ENCODE results near the gene SHMT1.
"Not testable (repeated sequence)": the region's sequence is repeated elsewhere in the genome, so short reads cannot be mapped to it uniquely, and the experiment has no call there.

SHMT1 gene

DNA sequence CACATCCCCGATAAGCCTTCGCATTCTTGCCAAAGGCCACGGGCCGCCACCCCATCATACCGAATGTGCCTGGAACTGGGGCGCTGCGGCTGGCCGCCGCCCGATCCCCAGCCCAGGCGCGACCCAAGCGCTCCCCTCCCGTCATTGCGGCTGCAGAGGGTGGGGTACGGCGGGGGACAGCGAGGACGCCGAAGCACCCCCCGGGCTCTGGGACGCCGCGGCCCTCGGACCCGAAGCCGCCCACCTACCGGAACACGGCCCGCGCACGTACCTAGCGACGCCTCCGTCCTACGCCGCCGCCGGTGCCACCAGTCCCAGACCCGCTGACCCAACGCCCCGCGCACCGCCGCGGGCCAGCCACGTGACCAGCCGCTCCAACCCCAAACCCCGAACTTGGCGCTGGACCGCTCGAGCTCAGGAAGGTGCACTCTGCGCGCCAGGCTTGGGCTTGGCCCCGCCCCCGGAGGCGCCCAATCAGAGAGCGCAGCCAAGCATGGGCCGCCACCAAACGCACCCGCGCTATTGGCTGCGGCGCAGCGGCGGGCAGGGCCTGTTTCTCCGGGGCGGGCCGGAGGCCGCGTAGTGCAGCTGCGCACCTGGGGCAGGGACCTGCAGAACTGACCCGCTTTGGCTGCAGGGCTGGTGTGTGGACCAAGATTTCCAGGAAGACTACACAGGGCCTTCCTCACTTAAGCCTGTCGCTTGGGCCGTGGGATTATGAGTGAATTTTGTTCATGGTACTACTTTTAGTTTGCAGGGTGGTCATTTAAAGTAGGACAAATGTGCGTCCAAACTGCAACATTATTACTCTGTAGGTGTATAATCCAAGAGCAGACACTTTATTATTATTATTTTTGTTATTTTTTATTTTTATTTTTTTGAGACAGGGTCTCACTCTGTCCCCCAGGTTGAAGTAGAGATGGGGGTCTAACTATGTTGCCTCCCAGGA lies at the start of gene SHMT1:
TSS of gene SHMT1 (minus strand) at position 450 of the 949 bp plus-strand sequence. CDS start 7,569 bp downstream, outside the sequence.
- in situ Hi-C loops (cut with HindIII; ENCODE audit: low sequenced_read_pairs): no loop called here

DNA sequence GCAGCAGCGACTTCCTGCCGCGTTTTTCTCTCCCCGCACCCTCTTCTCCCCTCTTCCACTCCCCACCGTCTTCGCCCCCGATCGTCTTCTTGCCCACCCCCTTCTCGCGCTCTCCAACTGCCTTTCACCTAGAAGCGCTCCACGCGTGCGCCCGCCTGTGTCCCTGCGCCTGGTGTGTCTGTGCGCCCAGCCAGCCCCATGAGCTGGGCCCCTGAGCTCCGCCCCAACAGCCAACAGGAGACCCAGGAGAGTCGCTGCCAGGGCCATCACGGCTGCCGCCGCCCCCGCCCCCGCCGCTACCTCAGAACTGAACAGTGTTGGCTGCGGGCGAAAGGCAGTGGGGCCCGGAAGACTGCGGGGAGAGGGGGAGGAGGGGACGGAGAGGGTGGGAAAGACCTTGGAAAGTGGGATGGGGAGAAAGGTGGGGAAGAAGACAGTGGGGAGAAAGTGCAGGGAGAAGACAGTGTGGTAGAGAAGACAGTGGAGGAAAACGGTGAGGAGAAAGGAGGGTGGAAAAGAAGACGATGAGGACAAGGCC lies 48.7 kb upstream of the SHMT1 start:
- in situ Hi-C loops (cut with HindIII; ENCODE audit: low sequenced_read_pairs): not testable (repeated sequence)

DNA sequence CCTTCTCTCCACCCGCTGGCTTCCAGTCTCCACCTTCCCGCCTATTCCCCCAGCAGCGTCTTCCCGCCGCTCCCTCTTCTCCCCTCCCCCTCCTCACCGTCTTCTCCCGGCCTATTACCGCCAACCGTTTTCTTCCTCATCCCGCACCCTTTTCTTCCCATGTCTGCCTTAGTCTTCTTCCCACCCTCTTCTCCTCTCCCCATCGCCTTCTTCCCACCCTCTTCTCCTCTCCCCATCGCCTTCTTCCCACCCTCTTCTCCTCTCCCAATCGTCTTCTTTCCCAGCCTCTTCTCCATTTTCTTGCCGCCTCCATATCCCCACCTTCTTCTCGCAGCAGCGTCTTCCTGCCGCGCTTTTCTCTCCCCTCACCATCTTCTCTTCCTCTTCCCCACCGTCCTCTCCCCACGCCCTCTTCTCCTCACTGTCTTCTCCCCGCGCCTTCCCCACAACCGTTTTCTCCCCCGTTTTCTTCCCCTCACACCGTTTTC lies 48.1 kb upstream of the SHMT1 start:
- in situ Hi-C loops (cut with HindIII; ENCODE audit: low sequenced_read_pairs): not testable (repeated sequence)

DNA sequence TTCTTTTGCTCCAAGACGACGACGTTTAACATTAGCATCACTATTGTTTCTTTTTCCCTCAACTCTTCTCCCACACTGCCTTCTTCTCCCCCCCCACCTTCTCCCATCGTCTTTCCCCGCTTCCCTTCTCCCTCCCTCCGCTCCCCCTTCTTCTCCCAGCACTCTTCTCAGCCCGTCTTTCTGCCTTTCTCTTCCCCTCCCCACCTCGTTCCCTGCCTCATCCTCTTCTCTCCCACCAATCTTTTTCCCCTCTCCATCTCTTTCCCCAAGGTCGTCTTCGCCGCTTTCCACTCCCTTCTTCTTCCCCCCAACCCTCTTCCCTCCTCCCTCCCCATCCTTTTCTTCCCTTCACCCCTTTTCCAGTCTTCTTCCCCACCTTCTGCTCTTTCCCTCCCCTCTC lies 47.4 kb upstream of the SHMT1 start:
- in situ Hi-C loops (cut with HindIII; ENCODE audit: low sequenced_read_pairs): not testable (repeated sequence)

DNA sequence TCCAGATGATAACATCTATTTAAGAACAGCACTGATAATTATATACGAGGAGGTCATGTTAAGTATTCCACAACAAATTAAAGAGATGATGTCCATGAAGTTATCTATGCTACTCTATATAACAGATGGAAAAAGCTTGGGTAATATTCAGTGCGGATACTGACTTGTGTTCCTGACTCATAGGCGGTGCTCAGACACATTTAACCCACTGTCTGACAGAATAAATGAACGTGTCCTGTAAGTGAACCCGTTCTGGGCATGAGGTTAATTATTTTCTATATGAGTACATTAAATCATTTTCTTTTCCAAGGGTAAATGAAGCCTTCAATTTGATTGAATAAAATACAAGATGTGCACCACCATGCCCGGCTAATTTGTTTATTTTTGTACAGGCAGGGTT lies 46.0 kb upstream of the SHMT1 start:
- in situ Hi-C loops (cut with HindIII; ENCODE audit: low sequenced_read_pairs): not testable (repeated sequence)

DNA sequence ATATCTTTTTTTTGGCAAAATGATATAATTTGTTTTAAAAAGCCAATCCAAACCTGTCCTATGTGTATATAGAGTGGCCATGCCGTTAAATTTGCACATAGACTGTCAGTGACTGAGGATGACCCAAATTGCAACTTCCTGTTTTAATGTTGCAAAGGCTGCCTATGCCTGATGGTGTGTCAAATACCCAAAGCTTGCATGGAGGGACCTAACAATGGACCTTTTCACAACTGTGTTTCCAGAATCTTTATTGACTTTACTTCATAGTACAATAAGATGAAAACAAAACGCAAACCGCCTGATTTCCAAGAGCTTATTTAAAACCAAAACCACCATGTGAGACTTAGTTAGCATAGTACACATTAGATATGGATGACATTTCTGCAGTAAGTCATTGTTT lies 45.6 kb upstream of the SHMT1 start:
- in situ Hi-C loops (cut with HindIII; ENCODE audit: low sequenced_read_pairs): not testable (repeated sequence)

DNA sequence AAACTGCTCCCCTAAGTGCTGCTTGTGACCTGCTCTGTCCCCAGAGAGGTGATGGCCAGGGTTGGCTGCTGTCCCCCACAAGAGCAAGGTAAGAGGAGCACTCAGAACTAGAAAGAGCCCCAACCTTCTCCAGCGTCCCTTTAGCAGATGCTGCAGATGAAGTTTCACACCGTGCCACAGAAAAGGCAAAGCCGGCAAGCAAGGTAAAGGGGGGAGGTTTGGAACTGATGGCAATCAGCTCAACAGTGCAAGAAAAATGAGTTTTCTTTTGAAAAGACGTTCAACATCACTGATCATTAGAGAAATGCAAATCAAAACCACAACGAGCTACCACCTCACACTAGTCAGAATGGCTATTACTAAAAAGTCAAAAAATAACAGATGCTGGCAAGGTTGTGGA lies 40.3 kb upstream of the SHMT1 start:
- in situ Hi-C loops (cut with HindIII; ENCODE audit: low sequenced_read_pairs): not testable (repeated sequence)

DNA sequence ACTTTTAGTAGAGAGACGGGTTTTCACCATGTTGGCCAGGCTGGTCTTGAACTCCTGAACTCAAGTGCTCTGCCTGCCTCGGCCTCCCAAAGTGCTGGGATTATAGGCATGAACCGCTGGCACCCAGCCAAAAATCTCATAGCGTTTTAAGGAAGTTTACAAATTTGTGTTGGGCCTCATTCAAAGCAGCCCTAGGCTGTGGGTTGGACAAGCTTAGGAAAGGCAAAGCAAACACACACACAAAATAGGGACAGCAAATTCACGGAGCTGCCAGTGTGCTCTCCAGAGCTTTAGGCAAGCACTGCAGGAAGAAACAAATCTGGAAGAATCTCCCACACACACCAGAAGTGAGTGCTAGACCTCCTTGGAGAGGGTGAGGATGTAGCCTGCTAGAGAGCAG lies 39.8 kb upstream of the SHMT1 start:
- in situ Hi-C loops (cut with HindIII; ENCODE audit: low sequenced_read_pairs): not testable (repeated sequence)

DNA sequence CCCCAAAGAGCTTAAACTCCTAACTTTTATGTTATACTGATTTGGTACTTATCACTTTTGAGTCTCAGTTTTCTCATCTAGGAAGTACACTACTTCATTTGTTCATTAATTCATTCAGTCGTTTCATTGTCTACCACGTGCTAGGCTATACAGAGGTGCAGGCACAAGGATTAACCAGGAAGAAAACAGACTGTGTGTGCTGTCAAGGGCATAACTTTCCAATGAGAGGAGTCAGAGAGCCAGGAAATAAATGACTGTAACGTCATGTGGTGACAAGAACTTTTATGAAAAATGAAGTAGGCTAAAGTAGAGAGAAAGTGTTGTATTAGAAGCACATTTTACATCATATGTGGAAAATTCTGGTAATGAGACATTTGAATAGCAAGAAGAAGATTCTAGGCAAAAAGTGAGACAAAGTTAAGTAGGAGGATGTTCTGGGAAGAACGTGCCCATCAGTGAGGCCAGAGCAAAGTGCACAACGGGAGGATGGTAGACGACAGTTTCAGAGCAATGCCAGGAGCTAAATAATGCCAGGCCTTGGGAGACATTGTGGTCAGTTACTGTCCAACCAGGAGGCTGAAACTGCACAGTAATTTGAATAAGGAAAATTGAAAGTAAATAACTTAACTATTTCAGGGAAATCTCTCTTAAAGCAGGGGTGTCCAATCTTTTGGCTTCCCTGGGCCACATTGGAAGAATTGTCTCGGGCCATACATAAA lies 38.7 kb upstream of the SHMT1 start:
- in situ Hi-C loops (cut with HindIII; ENCODE audit: low sequenced_read_pairs): not testable (repeated sequence)

DNA sequence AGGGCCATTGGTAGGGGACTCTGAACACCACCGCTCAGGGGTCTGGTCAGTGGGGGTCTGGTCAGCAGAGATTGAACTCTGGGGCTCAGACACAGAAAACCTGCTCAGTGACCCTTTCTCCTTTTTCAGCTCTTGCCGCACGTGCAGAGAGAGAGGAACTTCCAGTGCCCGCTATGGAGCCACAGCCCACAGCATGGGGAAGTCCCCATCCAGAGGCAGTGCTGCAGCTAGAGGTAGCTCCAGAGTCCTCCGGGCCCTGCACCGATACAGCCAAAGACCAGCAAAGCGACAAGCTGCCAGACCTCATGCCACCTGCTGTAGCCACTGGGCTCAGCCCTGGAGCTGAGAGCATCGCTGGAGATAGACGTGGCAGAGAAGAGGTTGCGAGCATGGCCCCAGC lies 25.4 kb upstream of the SHMT1 start:
- in situ Hi-C loops (cut with HindIII; ENCODE audit: low sequenced_read_pairs): not testable (repeated sequence)

DNA sequence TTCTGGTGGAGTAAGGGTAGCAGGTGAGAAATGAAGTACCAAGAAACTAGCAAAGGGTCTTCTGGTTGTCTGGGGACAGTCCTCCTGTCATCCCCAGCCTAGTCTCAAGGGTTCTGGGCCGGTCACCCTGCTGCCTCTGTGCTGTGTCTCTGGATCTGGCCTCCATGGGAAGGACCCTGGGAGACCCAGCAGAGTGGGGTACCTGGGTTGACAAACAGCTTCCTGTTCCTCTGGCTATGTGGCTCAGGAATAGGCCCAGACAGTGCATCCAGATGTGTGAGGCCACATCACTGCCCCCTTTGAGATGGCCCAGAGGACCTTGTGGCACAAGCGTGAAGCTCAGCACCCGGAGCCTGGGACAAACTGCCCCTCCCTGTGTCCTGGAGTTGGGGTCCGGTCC lies 24.9 kb upstream of the SHMT1 start:
- in situ Hi-C loops (cut with HindIII; ENCODE audit: low sequenced_read_pairs): not testable (repeated sequence)

DNA sequence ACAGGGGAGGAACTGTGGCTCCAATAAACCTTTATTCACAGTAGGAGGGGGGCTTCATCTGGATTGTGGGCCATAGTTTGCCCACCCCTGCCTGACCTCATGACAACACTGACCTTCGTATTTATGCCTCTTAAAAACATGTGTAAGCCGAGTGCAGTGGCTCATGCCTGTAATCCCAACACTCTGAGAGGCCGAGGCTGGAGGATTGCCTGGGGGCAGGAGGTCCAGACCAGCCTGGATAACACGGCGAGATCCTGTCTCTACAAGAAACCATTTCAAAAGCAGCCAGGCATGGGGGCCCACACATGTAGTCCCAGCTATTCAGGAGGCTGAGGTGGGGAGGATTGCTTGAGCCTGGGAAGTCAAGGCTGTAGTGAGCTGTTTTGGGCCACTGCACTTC lies 24.2 kb upstream of the SHMT1 start:
- in situ Hi-C loops (cut with HindIII; ENCODE audit: low sequenced_read_pairs): not testable (repeated sequence)

DNA sequence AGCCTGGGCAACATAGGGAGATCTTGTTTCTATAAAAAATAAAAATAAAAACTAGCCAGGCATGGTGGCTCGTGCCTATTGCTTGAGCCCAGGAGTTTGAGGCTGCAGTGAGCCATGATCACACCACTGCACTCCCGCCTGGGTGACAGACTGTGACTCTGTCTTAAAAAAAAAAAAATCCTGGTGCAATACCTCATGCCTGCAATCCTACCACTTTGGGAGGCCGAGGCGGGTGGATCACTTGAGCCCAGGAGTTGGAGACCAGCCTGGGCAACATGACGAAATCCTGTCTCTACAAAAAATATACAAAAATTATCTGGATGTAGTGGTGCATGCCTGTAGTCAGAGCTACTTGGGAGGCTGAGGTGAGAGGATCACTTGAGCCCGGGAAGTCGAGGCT lies 20.9 kb upstream of the SHMT1 start:
- in situ Hi-C loops (cut with HindIII; ENCODE audit: low sequenced_read_pairs): not testable (repeated sequence)

DNA sequence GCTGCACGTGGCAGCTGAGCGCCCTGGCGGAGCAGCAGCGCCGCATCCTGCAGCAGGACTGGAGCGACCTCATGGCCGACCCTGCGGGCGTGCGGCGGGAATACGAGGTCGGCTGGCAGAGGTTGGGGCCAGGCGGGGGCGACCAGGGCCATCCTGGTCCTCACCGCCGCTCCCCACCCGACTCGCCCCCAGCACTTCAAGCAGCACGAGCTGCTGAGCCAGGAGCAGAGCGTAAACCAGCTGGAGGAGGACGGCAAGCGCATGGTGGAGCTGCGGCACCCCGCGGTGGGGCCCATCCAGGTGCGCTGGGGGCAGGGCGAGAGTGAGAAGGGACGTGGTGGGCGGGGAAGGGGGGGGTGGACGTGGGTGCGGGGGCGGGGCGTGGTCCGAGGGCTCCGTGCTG lies 19.7 kb upstream of the SHMT1 start:
- in situ Hi-C loops (cut with HindIII; ENCODE audit: low sequenced_read_pairs): not testable (repeated sequence)

DNA sequence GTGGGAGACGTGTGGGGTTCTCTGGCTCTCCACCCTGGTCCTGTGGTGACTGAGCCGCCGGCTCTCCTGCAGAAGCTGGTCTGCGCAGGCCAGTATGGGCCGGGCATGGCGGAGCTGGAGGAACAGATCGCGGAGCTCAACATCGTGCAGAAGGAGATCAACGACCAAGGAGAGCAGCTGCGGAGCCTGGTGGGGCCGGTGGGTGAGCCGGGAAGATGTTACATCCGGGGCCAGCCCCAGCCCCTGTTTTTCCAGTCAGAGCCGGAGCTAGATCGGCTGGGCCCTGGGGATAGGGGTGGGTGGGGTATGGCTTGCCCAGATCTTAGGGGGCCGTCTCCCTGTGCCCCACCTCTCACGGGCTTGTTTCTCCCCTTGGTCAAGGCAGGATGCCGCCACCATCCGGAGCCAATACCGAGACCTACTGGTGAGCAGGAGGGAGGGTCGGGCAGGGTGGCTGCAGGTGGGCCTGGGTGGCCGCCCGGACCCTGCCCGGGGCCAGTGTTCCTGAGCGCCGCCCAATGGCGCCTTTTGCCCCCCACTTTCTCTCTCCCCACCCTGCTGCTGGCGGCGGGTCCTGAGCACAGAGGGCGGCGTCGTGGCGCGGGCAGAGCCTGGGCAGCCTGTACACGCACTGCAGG lies 19.2 kb upstream of the SHMT1 start:
- in situ Hi-C loops (cut with HindIII; ENCODE audit: low sequenced_read_pairs): no loop called here

DNA sequence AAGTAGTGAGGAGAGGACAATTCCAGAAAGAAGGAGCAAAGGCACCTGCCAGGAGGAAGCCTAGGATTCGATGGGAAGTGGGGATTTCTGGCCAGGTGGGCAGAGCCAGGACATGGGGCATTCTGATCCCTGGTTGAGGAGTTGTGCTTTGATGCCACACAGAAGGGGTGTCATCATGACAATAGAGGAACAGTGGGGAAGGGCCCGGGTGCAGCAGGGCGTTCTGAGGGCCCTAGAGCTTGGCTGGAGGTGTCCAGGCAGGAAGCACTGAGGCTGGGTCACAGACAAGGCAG lies 18.5 kb upstream of the SHMT1 start:
- in situ Hi-C loops (cut with HindIII; ENCODE audit: low sequenced_read_pairs): no loop called here

DNA sequence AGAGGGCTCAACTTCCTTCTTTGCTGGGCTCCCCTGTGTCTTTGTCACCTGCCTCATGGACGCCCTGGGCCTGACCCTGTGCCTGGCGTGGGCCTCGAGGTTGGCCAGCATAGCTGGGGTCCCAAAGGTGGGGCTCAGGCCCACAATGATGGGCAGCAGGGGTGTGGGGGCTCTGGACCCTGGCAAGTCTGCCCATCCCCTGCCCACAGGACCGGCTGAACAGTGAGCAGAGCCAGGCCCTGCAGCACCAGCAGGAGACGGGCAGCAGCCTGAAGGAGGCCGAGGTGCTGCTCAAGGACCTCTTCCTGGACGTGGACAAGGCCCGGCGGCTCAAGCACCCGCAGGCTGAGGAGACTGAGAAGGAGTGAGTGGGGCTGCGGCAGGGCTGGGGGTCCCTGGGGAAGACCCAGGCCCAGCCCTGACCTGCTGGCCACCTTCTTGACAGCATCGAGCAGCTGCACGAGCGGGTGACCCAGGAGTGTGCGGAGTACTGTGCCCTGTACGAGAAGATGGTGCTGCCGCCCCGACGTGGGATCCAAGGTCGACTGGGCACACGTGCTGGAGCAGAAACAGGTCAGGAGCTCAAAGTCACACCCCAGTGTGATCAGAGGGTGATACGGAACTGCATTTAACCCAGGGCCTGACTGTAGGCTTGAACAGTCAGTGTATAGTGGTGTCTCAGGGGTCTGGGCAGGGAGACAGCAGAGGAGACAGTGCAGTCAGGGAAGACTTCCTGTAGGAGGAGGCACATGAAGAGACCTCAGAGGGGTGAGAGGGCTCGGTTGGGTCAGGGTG lies 18.0 kb upstream of the SHMT1 start:
- in situ Hi-C loops (cut with HindIII; ENCODE audit: low sequenced_read_pairs): no loop called here

DNA sequence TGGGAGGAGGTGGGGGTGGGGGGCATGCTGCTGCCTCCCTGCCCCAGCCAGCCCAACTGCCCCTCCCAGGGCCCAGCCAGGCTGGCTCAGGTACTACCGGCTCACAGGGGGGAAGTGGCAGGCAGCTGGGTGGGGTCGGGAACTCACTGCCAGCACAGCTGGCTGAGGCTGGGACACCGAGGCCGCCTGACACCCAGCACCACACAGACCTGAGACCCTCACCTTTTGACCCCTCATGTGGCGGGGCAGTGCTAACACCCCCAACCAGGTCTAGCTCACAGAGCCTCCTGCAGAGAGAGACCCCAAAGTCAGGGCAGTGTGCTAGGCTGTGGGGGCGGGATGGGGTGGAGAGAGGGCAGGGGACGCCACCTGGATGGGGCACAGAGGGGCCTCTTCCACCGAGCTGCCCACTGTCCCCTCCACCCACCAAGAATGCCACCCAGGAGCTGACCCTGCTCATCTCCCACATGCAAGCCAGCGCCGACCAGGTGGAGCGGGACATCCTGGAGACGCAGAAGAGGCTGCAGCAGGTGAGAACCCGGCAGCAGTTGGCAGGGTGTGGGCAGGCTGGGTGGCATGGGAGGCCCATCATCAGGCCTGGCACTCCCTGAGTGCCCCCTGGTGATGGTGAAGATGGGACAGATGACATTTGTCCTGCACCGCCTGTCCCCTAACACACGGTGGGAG lies 17.3 kb upstream of the SHMT1 start:
- in situ Hi-C loops (cut with HindIII; ENCODE audit: low sequenced_read_pairs): no loop called here

DNA sequence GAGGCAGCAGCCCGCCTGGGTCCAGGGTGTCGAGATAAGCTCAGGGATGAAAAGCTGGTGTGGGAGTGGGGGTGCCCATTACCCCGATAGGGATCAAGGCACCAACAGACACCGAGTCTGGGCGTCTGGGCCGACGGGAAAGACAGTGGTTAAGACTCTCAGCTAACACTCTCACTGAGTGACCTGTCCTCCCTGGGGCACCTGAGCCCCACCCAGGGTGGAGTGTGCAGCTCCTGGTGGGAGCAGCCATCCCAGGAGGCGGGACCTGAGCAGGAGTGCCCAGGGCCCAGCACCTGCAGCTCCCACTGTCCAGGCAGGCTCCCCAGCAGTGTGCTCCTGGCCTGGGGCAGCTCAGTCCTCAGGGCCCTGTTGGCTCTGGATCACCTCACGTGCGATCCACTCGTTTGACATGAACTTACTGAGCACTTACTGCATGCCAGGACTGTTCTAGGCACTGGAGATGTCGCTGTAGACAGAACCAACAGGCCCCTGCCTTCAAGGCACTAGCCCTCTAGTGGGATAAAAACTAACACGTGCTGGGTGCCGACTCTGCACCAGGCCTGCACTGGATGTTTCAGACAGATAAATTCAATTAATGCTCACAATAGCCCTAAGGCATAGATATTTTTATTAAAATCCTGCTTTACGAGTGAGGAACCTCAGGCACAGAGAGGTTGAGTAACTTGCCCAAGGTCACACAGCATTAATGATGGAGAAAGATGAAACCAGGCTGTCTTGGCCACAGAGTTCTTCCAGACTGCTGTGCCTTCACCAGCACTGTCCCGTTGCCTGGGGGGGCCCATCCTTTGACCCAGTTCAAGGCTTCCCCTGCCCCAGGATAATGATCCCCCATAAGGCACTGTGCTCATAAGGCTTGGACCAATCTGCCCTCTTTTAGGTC lies 16.1 kb upstream of the SHMT1 start:
- in situ Hi-C loops (cut with HindIII; ENCODE audit: low sequenced_read_pairs): no loop called here

All from endothelial cell of hepatic sinusoid (primary cell).